ENCODE measurements around the gene IFRD1.
"Not testable (repeated sequence)": the region's sequence is repeated elsewhere in the genome, so short reads cannot be mapped to it uniquely, and the experiment has no call there.

The IFRD1 gene

GRCh38 chr7:112511451-112512202 lies 61.4 kb downstream of the IFRD1 start:
- no peak for DNase-seq (ENCODE audit: low read depth)
- no peak for TF ChIP-seq CTCF (conservative IDR thresholded peaks at IDR 0.05; ENCODE audit: low read depth, low read length)
- no peak overlapping the region for H3K4me3 ChIP-seq (ENCODE audit: low read depth, low read length)

- DNase-seq (ENCODE audit: low read depth): no peak
These were observed 62.4 kb downstream of the IFRD1 start for GRCh38 chr7:112512451-112513210.

GRCh38 chr7:112515989-112516388 lies 65.7 kb downstream of the IFRD1 start:
- no peak overlapping the region for H3K4me3 ChIP-seq (ENCODE audit: low read depth, low read length)
- DNase-seq (ENCODE audit: low read depth): no peak
- peak; percentile 6 for TF ChIP-seq CTCF (conservative IDR thresholded peaks at IDR 0.05; ENCODE audit: low read depth, low read length)

More at GRCh38 chr7:112512451-112513210, 62.4 kb downstream of the IFRD1 start:
- no peak overlapping the region for H3K4me3 ChIP-seq (ENCODE audit: low read depth, low read length)
- TF ChIP-seq CTCF (conservative IDR thresholded peaks at IDR 0.05; ENCODE audit: low read depth, low read length): no peak

GRCh38 chr7:112516418-112516817 lies 66.2 kb downstream of the IFRD1 start:
- DNase-seq (ENCODE audit: low read depth); H3K4me3 ChIP-seq (ENCODE audit: low read depth, low read length): not testable (repeated sequence)

GRCh38 chr7:112517487-112517886 lies 67.2 kb downstream of the IFRD1 start:
- no peak for DNase-seq (ENCODE audit: low read depth)
- no peak overlapping the region for H3K4me3 ChIP-seq (ENCODE audit: low read depth, low read length)
- TF ChIP-seq CTCF (conservative IDR thresholded peaks at IDR 0.05; ENCODE audit: low read depth, low read length): no peak

GRCh38 chr7:112520787-112521186 lies 70.5 kb downstream of the IFRD1 start:
- DNase-seq (ENCODE audit: low read depth): no peak
- TF ChIP-seq CTCF (conservative IDR thresholded peaks at IDR 0.05; ENCODE audit: low read depth, low read length): no peak
- no peak overlapping the region for H3K4me3 ChIP-seq (ENCODE audit: low read depth, low read length)

GRCh38 chr7:112521942-112522341 lies 71.7 kb downstream of the IFRD1 start:
- H3K4me3 ChIP-seq (ENCODE audit: low read depth, low read length): no peak overlapping the region
- no peak for TF ChIP-seq CTCF (conservative IDR thresholded peaks at IDR 0.05; ENCODE audit: low read depth, low read length)
- DNase-seq (ENCODE audit: low read depth): no peak
